GM23248 (cell line): ENCODE data around the gene GDNF. TPM values are rescaled to one million over a fixed set of nuclear protein-coding genes. Genes with fewer than 3 reads are reported as not detected.

Source experiments
- DNase-seq: peaks from one replicate; pipeline ENCODE4 v3.0.0-alpha.2; 2015
- H2AFZ ChIP-seq: fragments of 200-600 bp; sonication (generic); 2 replicates; pipeline ENCODE4 v1.6.1; 2016; ENCODE audit warnings: antibody characterized with exemption
- H3F3A ChIP-seq: fragments of 200-600 bp; sonication (generic); 2 replicates; pipeline ENCODE4 v1.6.1; 2016; ENCODE audit warnings: mild to moderate bottlenecking, antibody characterized with exemption, mixed run types; ENCODE audit not compliant: insufficient read depth
- H3K27ac ChIP-seq: fragments of 200-600 bp; sonication (generic); 2 replicates; pipeline ENCODE4 v1.5.1; 2016; ENCODE audit warnings: mild to moderate bottlenecking
- H3K27me3 ChIP-seq: fragments of 200-600 bp; sonication (generic); replicated peaks from 2 replicates; pipeline ENCODE4 v1.6.1; 2016; ENCODE audit warnings: mild to moderate bottlenecking; ENCODE audit not compliant: insufficient read depth
- H3K36me3 ChIP-seq: fragments of 200-600 bp; sonication (generic); 2 replicates; pipeline ENCODE4 v1.6.1; 2016; ENCODE audit warnings: low read depth, mild to moderate bottlenecking
- H3K4me1 ChIP-seq: fragments of 200-600 bp; sonication (generic); 2 replicates; pipeline ENCODE4 v1.6.1; 2016; ENCODE audit warnings: mild to moderate bottlenecking; ENCODE audit not compliant: insufficient read depth
- H3K4me2 ChIP-seq: fragments of 200-600 bp; sonication (generic); one replicate; pipeline ENCODE4 v1.6.1; 2016; ENCODE audit warnings: mild to moderate bottlenecking; ENCODE audit not compliant: unreplicated experiment
- H3K4me3 ChIP-seq: fragments of 200-600 bp; sonication (generic); 2 replicates; pipeline ENCODE4 v1.5.1; 2016; ENCODE audit warnings: mild to moderate bottlenecking
- H3K79me2 ChIP-seq: fragments of 200-600 bp; sonication (generic); 2 replicates; pipeline ENCODE4 v1.6.1; 2016; ENCODE audit warnings: mild to moderate bottlenecking; ENCODE audit not compliant: insufficient read depth
- H3K9ac ChIP-seq: fragments of 200-600 bp; sonication (generic); 2 replicates; pipeline ENCODE4 v1.6.1; 2016; ENCODE audit warnings: mild to moderate bottlenecking
- H3K9me2 ChIP-seq: fragments of 200-600 bp; sonication (generic); 2 replicates; pipeline ENCODE4 v1.6.1; 2016; ENCODE audit warnings: mixed run types, mild to moderate bottlenecking, moderate library complexity; ENCODE audit not compliant: insufficient read depth
- H3K9me3 ChIP-seq: fragments of 200-600 bp; sonication (generic); one replicate; pipeline ENCODE4 v1.6.1; 2017; ENCODE audit warnings: low read depth
- H4K20me1 ChIP-seq: fragments of 200-600 bp; sonication (generic); 2 replicates; pipeline ENCODE4 v1.6.0; 2016; ENCODE audit not compliant: insufficient read depth
- EZH2 ChIP-seq: fragments of 200-600 bp; sonication (generic); IDR thresholded peaks from 2 replicates; pipeline ENCODE4 v1.6.1; 2018; ENCODE audit warnings: antibody characterized with exemption, mild to moderate bottlenecking; ENCODE audit not compliant: insufficient read depth, poor library complexity, severe bottlenecking
- EZH2phosphoT487 ChIP-seq: fragments of 200-600 bp; sonication (generic); IDR thresholded peaks from 2 replicates; pipeline ENCODE4 v1.6.1; 2018; ENCODE audit warnings: antibody characterized with exemption, moderate library complexity, mild to moderate bottlenecking, low read depth; ENCODE audit not compliant: insufficient read depth
- WGBS, 2 experiments: methylation state at CpG; one replicate each; pipeline ENCODE4 v1.1.6; 2015 to 2017; ENCODE audit warnings: low lambda C conversion rate in 2 of 2, low coverage in 1 of 2; ENCODE audit errors: missing lambda C conversion rate in 2 of 2; 5-methylcytosine and 5-hydroxymethylcytosine counted together
- in situ Hi-C: fragments of 300-500 bp; cut with MboI; formaldehyde crosslinking; loops from 2 replicates; pipeline ENCODE4 v1.15.0; 2020
- polyA plus RNA-seq: library from polyadenylated mRNA; unstranded; fragments of >200 nt; fragmentation: Nextera tagmentation; extraction: Ambion mirVana; gene quantifications from 2 replicates; pipeline ENCODE4 v1.2.1, GENCODE V29; 2016
- total RNA-seq: library from RNA; depleted of rRNA; stranded (reverse); fragments of >200 nt; shearing (Covaris generic); gene quantifications from 2 replicates; pipeline ENCODE4 v1.2.3, GENCODE V29; 2014

The GDNF gene
- total and polyA plus RNA-seq, 2 experiments from 2014 or later: 1.7 to 2.9 TPM

DNA sequence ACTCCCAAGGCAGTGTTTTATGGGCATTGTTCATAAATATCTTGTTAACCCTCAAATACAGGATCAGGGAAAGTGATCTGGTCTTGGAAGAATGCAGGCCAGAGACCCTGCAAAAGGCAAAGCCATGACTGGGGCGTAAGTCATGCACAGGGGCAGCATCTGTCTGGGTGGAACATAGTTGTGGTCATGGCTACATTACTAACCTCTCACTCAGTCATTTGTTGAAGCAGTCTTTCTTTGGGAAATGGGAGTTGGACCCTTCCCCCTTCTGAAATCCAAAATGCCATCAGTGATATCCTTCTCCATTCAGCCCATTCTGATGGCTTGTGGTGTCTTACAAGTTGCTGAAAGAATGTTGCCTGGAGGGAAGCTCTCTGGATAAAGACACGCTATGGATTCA, 68.1 kb downstream of the GDNF start:
- Histone ChIP-seq H3K9me3 (no peaks in the 10 kb centered on the region), H3K27ac (peak overlapping the region; percentile 82), H4K20me1 (no peaks in the 10 kb centered on the region), H3F3A (peaks cover 51% of the 10 kb centered on the region), H3K27me3 (no peaks in the 10 kb centered on the region), H3K36me3 (no peaks in the 10 kb centered on the region), H3K4me3 (peak overlapping the region; percentile 37; the same call in 1 of the 2 replicates), H3K4me1 (peaks cover 56% of the 10 kb centered on the region), H3K9ac (peak overlapping the region; percentile 37; the same call in 1 of the 2 replicates), H3K79me2 (no peaks in the 10 kb centered on the region), H2AFZ (no peak overlapping the region), H3K4me2 (peak overlapping the region; percentile 48), H3K9me2 (no peaks in the 10 kb centered on the region)
- in situ Hi-C loops: no loop called here
- TF ChIP-seq EZH2 (no peak), EZH2phosphoT487 (0 out of 2 replicates have a peak, but pooled peaks have one; percentile 83)
- DNase-seq: peak; percentile 96
- 0% methylated on average over 2 of the region's 2 CpGs for WGBS, 2 experiments

DNA sequence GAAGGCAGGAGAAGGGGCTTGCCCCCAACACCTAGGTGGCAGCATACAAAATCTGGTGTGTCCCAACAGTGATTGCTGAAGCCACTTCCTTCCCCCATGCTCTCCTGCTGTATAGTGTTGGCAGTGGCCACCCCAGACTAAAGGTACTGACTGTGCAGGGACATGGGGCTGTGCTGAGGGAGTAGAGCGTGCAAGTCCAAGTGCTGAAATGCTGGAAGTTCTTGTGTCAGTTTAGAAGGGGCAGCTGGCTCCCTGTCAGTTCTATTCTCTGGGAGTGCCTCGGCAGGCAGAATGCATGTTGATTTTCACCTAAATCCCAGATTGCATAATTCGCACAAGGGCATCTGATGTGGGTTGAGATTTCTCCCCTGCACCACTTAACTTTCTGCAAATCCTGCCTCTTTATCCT, 68.6 kb downstream of the GDNF start:
- Histone ChIP-seq H2AFZ (no peak overlapping the region), H3K9me2 (no peaks in the 10 kb centered on the region), H3K27me3 (no peaks in the 10 kb centered on the region), H3F3A (peaks cover 49% of the 10 kb centered on the region), H3K27ac (peak overlapping the region; percentile 82), H3K9me3 (no peaks in the 10 kb centered on the region), H3K4me1 (peaks cover 50% of the 10 kb centered on the region), H3K9ac (peak overlapping the region; percentile 58), H3K4me3 (peak overlapping the region; percentile 37), H3K79me2 (no peaks in the 10 kb centered on the region), H3K36me3 (no peaks in the 10 kb centered on the region), H4K20me1 (no peaks in the 10 kb centered on the region), H3K4me2 (peak overlapping the region; percentile 39)
- DNase-seq: peak; percentile 57
- no peak for TF ChIP-seq EZH2phosphoT487
- WGBS, 2 experiments: 63 to 76% methylated on average over 3 of the region's 3 CpGs
- in situ Hi-C loops: no loop called here

GRCh38 chr5:37770786-37771185, 69.1 kb downstream of the GDNF start:
- H3K27me3 ChIP-seq: no peaks in the 10 kb centered on the region
- peak overlapping the region; percentile 58 for H3K9ac ChIP-seq
- peak overlapping the region; percentile 82 for H3K27ac ChIP-seq
- TF ChIP-seq EZH2 (no peak), EZH2phosphoT487 (no peak)
- peak overlapping the region; percentile 39 for H3K4me2 ChIP-seq
- H3K4me1 ChIP-seq: peaks cover 46% of the 10 kb centered on the region
- peak; percentile 62 for DNase-seq
- H3K36me3 ChIP-seq: no peaks in the 10 kb centered on the region
- H2AFZ ChIP-seq: no peak overlapping the region
- peak overlapping the region; percentile 37 for H3K4me3 ChIP-seq
- H3K9me2 ChIP-seq: no peaks in the 10 kb centered on the region
- H4K20me1 ChIP-seq: no peaks in the 10 kb centered on the region
- H3F3A ChIP-seq: peaks cover 45% of the 10 kb centered on the region
- in situ Hi-C loops: no loop called here
- H3K79me2 ChIP-seq: no peaks in the 10 kb centered on the region
- 93 to 100% methylated on average over 1 of the region's 1 CpG for WGBS, 2 experiments
- H3K9me3 ChIP-seq: no peaks in the 10 kb centered on the region

DNA sequence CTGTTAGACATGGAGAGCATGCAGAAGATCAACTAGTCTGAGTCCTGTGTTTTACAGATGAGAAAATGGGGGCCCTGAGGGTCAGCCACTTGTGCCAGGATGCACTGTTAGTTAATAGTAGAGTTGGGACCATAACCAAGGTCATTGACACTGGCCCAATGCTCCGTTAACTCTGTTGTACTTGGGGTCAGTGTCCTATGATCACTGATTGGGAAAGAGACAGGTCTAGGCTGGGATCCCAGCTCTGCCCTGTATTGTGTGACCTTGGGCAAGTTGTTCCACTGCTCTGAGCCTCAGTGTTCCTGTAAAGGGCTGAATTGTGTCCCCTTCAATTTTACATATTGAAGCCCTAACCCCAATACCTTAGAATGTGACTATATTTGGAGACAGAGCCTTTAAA, 70.0 kb downstream of the GDNF start:
- peaks cover 38% of the 10 kb centered on the region for H3F3A ChIP-seq
- no peak overlapping the region for H2AFZ ChIP-seq
- no peaks in the 10 kb centered on the region for H3K79me2 ChIP-seq
- 100% methylated on average over 1 of the region's 1 CpG for WGBS, 2 experiments
- H4K20me1 ChIP-seq: no peaks in the 10 kb centered on the region
- no peak overlapping the region for H3K9ac ChIP-seq
- no peaks in the 10 kb centered on the region for H3K9me2 ChIP-seq
- H3K4me1 ChIP-seq: peaks cover 44% of the 10 kb centered on the region
- no peaks in the 10 kb centered on the region for H3K9me3 ChIP-seq
- in situ Hi-C loops: no loop called here
- H3K36me3 ChIP-seq: no peaks in the 10 kb centered on the region
- no peaks in the 10 kb centered on the region for H3K27me3 ChIP-seq
- peak overlapping the region; percentile 82; the same call in 1 of the 2 replicates for H3K27ac ChIP-seq
- no peak overlapping the region for H3K4me3 ChIP-seq
- no peak overlapping the region for H3K4me2 ChIP-seq
- TF ChIP-seq EZH2phosphoT487: no peak
- TF ChIP-seq EZH2: no peak
- DNase-seq: no peak

DNA sequence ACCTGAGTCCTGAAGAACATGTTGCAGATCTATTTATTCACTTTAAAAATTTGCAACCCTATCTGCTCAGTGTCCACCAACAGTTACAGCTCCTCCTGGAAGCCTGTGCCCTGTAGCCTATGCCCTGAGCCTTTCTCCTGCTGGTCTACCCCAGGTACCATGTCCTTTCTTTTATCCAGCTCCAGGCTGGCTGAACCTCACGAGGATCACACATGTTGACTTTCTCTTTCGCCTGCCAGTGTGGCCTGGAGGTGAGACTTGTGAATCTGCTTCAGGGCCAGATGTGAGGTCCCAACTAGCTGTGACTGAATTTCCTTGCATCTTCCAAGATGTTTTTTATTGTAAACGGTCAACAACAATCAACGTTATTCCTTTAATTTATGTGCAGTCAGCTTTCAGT, 70.7 kb downstream of the GDNF start:
- Histone ChIP-seq H3K9me3 (no peaks in the 10 kb centered on the region), H3K36me3 (no peaks in the 10 kb centered on the region), H2AFZ (no peak overlapping the region), H3K27ac (no peak overlapping the region), H3K4me2 (no peak overlapping the region), H3K4me1 (peaks cover 44% of the 10 kb centered on the region), H3F3A (peaks cover 38% of the 10 kb centered on the region), H3K9ac (no peak overlapping the region), H3K79me2 (no peaks in the 10 kb centered on the region), H4K20me1 (no peaks in the 10 kb centered on the region), H3K9me2 (no peaks in the 10 kb centered on the region), H3K27me3 (no peaks in the 10 kb centered on the region), H3K4me3 (no peak overlapping the region)
- in situ Hi-C loops: no loop called here
- WGBS, 2 experiments: 97 to 99% methylated on average over 4 of the region's 4 CpGs
- DNase-seq: no peak
- TF ChIP-seq EZH2: no peak
- TF ChIP-seq EZH2phosphoT487: no peak
